CD4-positive, alpha-beta memory T cell (primary cell): Measurements from ENCODE around the gene ARAP1. TPM values are rescaled to one million over a fixed set of nuclear protein-coding genes. Genes with fewer than 3 reads are reported as not detected.

ENCODE experiments used
- CTCF ChIA-PET: fragments of 350-600 bp; sonication (Branson Sonifier 250); formaldehyde crosslinking; loops from one replicate; lab custom pipeline; 2021; ENCODE audit warnings: inconsistent platforms; ENCODE audit not compliant: partially characterized antibody; lab: Charles Lee
- POLR2A ChIA-PET: fragments of 350-600 bp; sonication (Branson Sonifier 250); formaldehyde crosslinking; loops from one replicate; lab custom pipeline; 2021; ENCODE audit not compliant: partially characterized antibody; lab: Charles Lee
- DNase-seq, 5 donors: peaks; one replicate each; pipeline versions ENCODE4 v3.0.0 to v3.0.0-alpha.2; 2020 to 2022; ENCODE audit warnings: mixed read lengths in 1 of 5
- H3K27ac ChIP-seq: one replicate; pipeline ENCODE4 v1.7.0; 2013; ENCODE audit warnings: low read depth, low read length
- H3K27me3 ChIP-seq: 2 replicates; pipeline ENCODE4 v1.7.0; 2013; ENCODE audit warnings: mild to moderate bottlenecking, low read length, moderate library complexity; ENCODE audit not compliant: insufficient read depth
- H3K36me3 ChIP-seq: 2 replicates; pipeline ENCODE4 v1.7.0; 2013; ENCODE audit warnings: mild to moderate bottlenecking, low read length, moderate library complexity; ENCODE audit not compliant: insufficient read depth
- H3K4me1 ChIP-seq: 2 replicates; pipeline ENCODE4 v1.7.0; 2013; ENCODE audit warnings: mild to moderate bottlenecking, low read length, moderate library complexity; ENCODE audit not compliant: insufficient read depth
- H3K4me3 ChIP-seq, 2 donors: one replicate each; pipeline ENCODE4 v1.7.0; 2013; ENCODE audit warnings: low read length in 2 of 2, mild to moderate bottlenecking in 1 of 2
- H3K9me3 ChIP-seq, 2 donors: one replicate each; pipeline ENCODE4 v1.7.0; 2013; ENCODE audit warnings: low read length in 2 of 2, control low read depth in 1 of 2; ENCODE audit not compliant: control insufficient read depth in 1 of 2
- H3K27ac Mint-ChIP-seq, 7 donors: one replicate each; pipeline ENCODE4 v1.8.0; 2020 to 2021; ENCODE audit warnings: mixed read lengths in 7 of 7, mild to moderate bottlenecking in 6 of 7, inconsistent platforms in 3 of 7, moderate library complexity in 3 of 7
- H3K27me3 Mint-ChIP-seq, 2 donors: one replicate each; pipeline ENCODE4 v1.8.0; 2020 to 2021; ENCODE audit warnings: mixed read lengths in 2 of 2
- H3K36me3 Mint-ChIP-seq, 2 donors: one replicate each; pipeline ENCODE4 v1.8.0; 2020 to 2021; ENCODE audit warnings: mixed read lengths in 2 of 2, inconsistent platforms in 1 of 2, mild to moderate bottlenecking in 1 of 2
- H3K4me1 Mint-ChIP-seq, 4 donors: one replicate each; pipeline ENCODE4 v1.8.0; 2020 to 2021; ENCODE audit warnings: mixed read lengths in 4 of 4, mild to moderate bottlenecking in 1 of 4
- H3K4me3 Mint-ChIP-seq, 8 donors: one replicate each; pipeline ENCODE4 v1.8.0; 2020 to 2021; ENCODE audit warnings: mixed read lengths in 8 of 8, mild to moderate bottlenecking in 7 of 8, moderate library complexity in 6 of 8, inconsistent platforms in 3 of 8
- H3K9me3 Mint-ChIP-seq, 8 donors: one replicate each; pipeline ENCODE4 v1.8.0; 2020 to 2021; ENCODE audit warnings: mixed read lengths in 8 of 8, mild to moderate bottlenecking in 5 of 8, inconsistent platforms in 3 of 8, moderate library complexity in 1 of 8
- intact Hi-C: fragments of 100-400 bp; cut with micrococcal nuclease; formaldehyde crosslinking; loops from one replicate; pipeline ENCODE4 v1.15.1; 2023
- polyA plus RNA-seq, 2 donors: library from polyadenylated mRNA; unstranded; fragments of 300-500 nt; fragmentation: Illumina TruSeq; gene quantifications; one replicate each; pipeline ENCODE4 v1.2.3, GENCODE V29; 2021
- total RNA-seq, 2 experiments: library from RNA; stranded (reverse); gene quantifications; one replicate each; pipeline ENCODE4 v1.2.3, GENCODE V29; 2021

ARAP1 gene
- total and polyA plus RNA-seq, 4 experiments from 2014 or later = 9.5 to 157 (median 90.1) TPM

DNA sequence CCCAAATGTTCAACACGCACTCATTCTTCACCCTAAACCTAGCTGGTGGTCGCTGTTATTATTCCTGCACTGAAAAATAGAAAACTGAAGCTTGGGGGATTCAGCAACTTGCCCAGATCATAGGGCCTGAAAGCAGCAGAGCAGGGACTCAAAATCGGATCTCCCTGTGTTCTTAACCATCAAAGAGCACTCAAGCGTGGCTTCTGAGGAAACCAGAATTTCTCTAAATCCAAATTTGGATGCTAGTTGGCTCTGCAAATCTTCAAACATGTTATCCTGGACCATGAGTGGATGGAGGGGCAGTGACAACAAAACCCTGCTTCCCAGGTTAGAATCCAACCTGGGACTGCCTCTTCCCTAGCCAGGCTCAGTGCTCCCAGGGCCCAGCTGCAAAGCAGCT lies 11.6 kb upstream of the ARAP1 start:
- no peak overlapping the region for H3K4me3 Mint-ChIP-seq
- no peak overlapping the region for H3K27ac Mint-ChIP-seq
- H3K36me3 Mint-ChIP-seq = peaks cover 0 to 4% of the 10 kb centered on the region in 2 donors
- H3K36me3 ChIP-seq = no peaks in the 10 kb centered on the region
- intact Hi-C loops = no loop called here
- H3K4me1 Mint-ChIP-seq = peaks cover 8 to 19% (median 13%) of the 10 kb centered on the region in 4 donors
- DNase-seq = no peak
- no peaks in the 10 kb centered on the region for H3K27me3 ChIP-seq
- ChIA-PET CTCF (interaction anchor here (1.4 kb wide), 1 partner anchor 29 kb away, joined by 6 read pairs; no protein-coding TSS in a partner anchor), POLR2A (no interaction called here)
- H3K9me3 Mint-ChIP-seq = no peaks in the 10 kb centered on the region
- no peak overlapping the region for H3K27ac ChIP-seq
- H3K4me1 ChIP-seq = peaks cover 10% of the 10 kb centered on the region
- no peak overlapping the region for H3K4me3 ChIP-seq
- H3K9me3 ChIP-seq = no peaks in the 10 kb centered on the region
- H3K27me3 Mint-ChIP-seq = no peaks in the 10 kb centered on the region

DNA sequence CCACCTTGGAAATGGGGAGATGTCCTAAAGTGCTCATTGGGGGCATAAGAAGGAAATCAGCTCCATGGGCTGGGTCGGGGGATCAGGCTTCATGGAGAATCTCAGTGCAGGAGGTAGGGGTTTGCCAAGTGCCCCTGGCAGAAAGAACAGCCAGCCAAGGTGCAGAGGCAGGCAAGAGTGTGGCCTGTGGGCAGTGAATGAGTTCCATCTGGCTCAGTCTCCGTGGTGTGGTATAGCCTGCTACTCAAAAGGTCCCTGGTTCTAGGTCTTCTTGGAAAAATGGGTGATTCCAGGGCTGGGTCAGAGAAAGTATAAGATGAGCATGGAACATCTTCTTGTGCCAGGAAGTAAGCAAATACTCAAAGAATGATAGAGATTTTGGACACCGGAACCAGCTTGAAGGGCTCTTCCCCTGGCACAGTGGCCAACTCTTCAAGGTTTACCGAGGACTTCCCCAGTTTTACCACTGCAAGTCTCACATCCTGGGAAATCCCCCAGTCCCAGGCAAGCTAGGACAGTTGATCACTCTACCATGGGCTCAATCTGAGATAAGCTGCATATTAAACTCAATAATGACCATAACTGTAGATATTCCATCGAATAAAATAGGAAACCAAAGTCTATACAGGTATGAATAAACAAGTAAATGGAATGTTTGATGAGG lies 10.6 kb upstream of the ARAP1 start:
- ChIA-PET POLR2A (no interaction called here), CTCF (interaction anchor here (1.0 to 1.4 kb wide), 2 partner anchors 15 to 30 kb away, joined by 3 to 6 read pairs; no protein-coding TSS in a partner anchor)
- H3K9me3 Mint-ChIP-seq = no peaks in the 10 kb centered on the region
- intact Hi-C loops = no loop called here
- peaks cover 3 to 13% of the 10 kb centered on the region in 2 donors for H3K36me3 Mint-ChIP-seq
- H3K4me3 ChIP-seq = no peak overlapping the region
- no peaks in the 10 kb centered on the region for H3K9me3 ChIP-seq
- H3K27me3 Mint-ChIP-seq = no peaks in the 10 kb centered on the region
- H3K27me3 ChIP-seq = no peaks in the 10 kb centered on the region
- H3K4me1 ChIP-seq = peaks cover 10% of the 10 kb centered on the region
- no peaks in the 10 kb centered on the region for H3K36me3 ChIP-seq
- H3K27ac Mint-ChIP-seq = peak overlapping the region in 3 of 7 donors; percentile 46 to 68 (median 66)
- peaks cover 8 to 19% (median 12%) of the 10 kb centered on the region in 4 donors for H3K4me1 Mint-ChIP-seq
- peak overlapping the region in 1 of 8 donors; percentile 5 for H3K4me3 Mint-ChIP-seq
- peak in 1 of 5 donors; percentile 53 for DNase-seq
- no peak overlapping the region for H3K27ac ChIP-seq

DNA sequence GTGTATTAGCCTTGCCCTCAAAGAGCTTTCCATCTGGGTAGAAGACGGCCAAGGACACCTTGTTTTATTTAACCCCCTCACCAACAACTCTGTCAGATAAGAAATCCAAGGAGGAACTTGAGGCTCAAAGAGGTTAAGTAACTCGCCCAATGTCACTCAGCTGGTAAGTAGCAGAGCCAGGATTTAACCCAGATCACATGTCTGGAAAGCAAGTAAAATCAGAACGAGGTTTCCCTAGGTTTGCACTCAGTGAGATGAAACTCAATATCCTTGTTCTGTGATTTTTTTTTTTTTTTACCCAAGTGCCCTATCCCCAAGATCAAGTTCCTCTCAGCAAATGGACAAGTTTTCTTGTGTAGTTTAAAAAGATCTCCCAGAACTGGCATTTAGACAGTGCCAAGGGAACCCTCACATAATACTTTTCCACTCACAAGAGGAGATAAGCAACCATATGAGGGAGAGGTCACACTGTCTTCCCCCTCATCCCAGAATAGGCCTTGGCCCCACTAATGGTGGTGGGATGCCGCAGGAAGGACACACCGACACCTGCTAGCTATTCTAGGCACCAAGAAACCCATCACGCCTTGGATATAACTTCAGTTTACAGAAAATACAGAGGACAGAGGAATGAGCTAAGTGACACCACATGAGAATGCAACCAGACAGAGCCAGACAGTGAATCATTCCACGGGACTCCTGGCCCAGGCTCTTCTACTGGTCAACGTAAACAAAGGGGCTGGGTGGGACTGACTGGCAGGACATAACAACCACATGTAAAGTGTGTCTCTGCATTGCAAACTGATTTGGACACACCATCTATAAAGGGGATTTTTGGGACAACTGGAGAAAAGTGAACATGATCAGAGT lies 8.6 kb upstream of the ARAP1 start:
- ChIA-PET POLR2A (no interaction called here), CTCF (no interaction called here)
- Mint-ChIP-seq H3K27ac (no peak overlapping the region), H3K9me3 (no peaks in the 10 kb centered on the region), H3K36me3 (peaks cover 5 to 22% of the 10 kb centered on the region in 2 donors), H3K27me3 (no peaks in the 10 kb centered on the region), H3K4me3 (peak overlapping the region in 1 of 8 donors; percentile 1), H3K4me1 (peaks cover 8 to 19% (median 12%) of the 10 kb centered on the region in 4 donors)
- H3K27me3 ChIP-seq = no peaks in the 10 kb centered on the region
- H3K9me3 ChIP-seq = no peaks in the 10 kb centered on the region
- H3K4me1 ChIP-seq = peaks cover 10% of the 10 kb centered on the region
- no peak overlapping the region for H3K27ac ChIP-seq
- intact Hi-C loops = no loop called here
- DNase-seq = no peak
- no peak overlapping the region for H3K4me3 ChIP-seq
- H3K36me3 ChIP-seq = no peaks in the 10 kb centered on the region

DNA sequence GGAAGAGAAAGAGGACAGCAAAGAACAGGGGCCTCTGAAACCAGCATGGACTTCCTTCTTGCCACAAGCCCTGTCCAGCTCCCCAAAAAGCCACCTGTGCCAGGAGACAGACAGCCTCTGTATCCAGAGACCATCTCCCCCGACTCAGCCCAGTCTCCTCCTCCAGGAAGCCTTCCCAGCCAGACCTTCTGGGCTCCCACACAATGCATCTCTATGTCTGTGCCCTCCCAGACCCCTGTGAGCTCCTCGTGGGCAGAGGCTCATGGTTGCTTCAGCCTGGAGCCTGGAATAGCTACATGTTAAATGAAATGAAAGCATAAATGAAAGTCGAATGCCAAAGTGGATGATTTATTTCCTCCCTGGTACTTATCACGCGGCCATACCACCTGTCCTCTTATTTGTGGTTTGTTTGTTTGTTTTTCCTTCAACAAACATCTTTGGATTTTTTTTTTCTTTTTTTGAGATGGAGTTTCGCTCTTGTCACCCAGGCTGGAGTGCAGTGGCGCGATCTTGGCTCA lies 7.3 kb upstream of the ARAP1 start:
- no peak overlapping the region for H3K4me3 Mint-ChIP-seq
- intact Hi-C loops = no loop called here
- Histone ChIP-seq H3K27me3 (no peaks in the 10 kb centered on the region), H3K4me3 (no peak overlapping the region), H3K36me3 (no peaks in the 10 kb centered on the region), H3K27ac (no peak overlapping the region), H3K9me3 (no peaks in the 10 kb centered on the region), H3K4me1 (peaks cover 10% of the 10 kb centered on the region)
- ChIA-PET POLR2A (no interaction called here), CTCF (no interaction called here)
- H3K36me3 Mint-ChIP-seq = peaks cover 5 to 22% of the 10 kb centered on the region in 2 donors
- H3K27me3 Mint-ChIP-seq = no peaks in the 10 kb centered on the region
- H3K27ac Mint-ChIP-seq = peak overlapping the region in 1 of 7 donors; percentile 56
- H3K9me3 Mint-ChIP-seq = no peaks in the 10 kb centered on the region
- no peak for DNase-seq
- H3K4me1 Mint-ChIP-seq = peaks cover 8 to 19% (median 12%) of the 10 kb centered on the region in 4 donors

DNA sequence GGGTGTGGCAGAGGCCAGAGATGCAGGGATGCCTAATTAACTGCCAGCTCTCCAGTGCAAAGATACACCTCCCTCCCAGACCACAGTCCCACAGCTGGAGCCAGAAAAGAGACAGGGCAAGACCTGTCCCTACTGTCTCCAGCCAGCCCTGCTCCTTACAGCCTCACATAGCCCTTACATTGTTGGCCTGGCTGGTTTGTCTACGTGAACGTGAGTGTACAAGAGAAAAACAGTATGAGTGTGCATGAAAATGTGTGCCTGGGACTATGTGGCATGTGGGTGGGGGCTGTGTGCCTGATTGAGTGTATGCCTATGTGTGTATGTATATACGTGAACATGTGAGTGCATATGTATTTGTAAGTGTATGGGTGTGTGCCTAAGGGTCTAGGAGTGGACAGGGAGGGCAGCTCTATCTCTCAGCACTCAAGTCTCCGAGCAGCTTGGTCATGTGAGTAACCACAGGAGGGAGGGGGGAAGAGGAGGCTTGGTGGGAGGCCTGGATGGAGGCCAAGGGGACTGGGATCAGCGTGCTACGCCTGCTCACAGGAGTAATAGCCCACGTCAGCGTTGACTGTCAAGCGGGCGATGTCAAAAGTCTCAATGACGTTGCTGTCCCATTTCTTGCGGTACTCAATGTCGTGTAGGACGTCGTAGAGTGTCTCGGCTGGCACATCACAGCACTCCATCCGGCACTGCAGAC lies 6.6 kb upstream of the ARAP1 start:
- H3K4me3 Mint-ChIP-seq = no peak overlapping the region
- Histone ChIP-seq H3K9me3 (no peaks in the 10 kb centered on the region), H3K4me1 (peaks cover 10% of the 10 kb centered on the region), H3K4me3 (no peak overlapping the region), H3K27me3 (no peaks in the 10 kb centered on the region), H3K36me3 (no peaks in the 10 kb centered on the region), H3K27ac (no peak overlapping the region)
- H3K9me3 Mint-ChIP-seq = no peaks in the 10 kb centered on the region
- H3K27ac Mint-ChIP-seq = peak overlapping the region in 2 of 7 donors; percentile 21 to 27
- H3K4me1 Mint-ChIP-seq = peaks cover 9 to 17% (median 13%) of the 10 kb centered on the region in 4 donors
- no peak for DNase-seq
- peaks cover 5 to 22% of the 10 kb centered on the region in 2 donors for H3K36me3 Mint-ChIP-seq
- CTCF ChIA-PET = no interaction called here
- POLR2A ChIA-PET = no interaction called here
- H3K27me3 Mint-ChIP-seq = no peaks in the 10 kb centered on the region
- intact Hi-C loops = no loop called here

DNA sequence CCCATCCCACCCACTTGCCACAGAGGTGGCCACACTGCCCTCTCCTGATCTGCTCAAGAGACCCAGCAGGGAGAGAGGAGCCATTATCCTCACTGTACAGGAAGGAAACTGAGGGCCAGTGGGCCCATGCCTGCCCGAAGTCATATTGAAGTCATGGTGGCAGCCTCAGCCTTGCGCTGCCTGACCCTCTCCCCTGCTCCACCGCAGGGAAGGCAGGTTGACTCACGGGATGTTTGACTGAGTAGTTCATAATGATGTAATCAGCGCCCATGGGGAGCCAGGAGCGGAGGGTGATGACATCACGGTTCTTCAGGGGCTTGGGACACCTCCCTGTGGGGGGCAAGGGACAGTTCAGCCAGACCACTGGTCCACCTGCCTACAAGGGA lies 6.1 kb upstream of the ARAP1 start:
- Histone ChIP-seq H3K9me3 (no peaks in the 10 kb centered on the region), H3K27ac (no peak overlapping the region), H3K4me3 (no peak overlapping the region), H3K27me3 (no peaks in the 10 kb centered on the region), H3K36me3 (no peaks in the 10 kb centered on the region), H3K4me1 (peaks cover 10% of the 10 kb centered on the region)
- Mint-ChIP-seq H3K4me1 (peaks cover 6 to 14% (median 10%) of the 10 kb centered on the region in 4 donors), H3K27me3 (no peaks in the 10 kb centered on the region), H3K27ac (no peak overlapping the region), H3K9me3 (no peaks in the 10 kb centered on the region), H3K36me3 (peaks cover 5 to 22% of the 10 kb centered on the region in 2 donors), H3K4me3 (no peak overlapping the region)
- DNase-seq = no peak
- POLR2A ChIA-PET = no interaction called here
- CTCF ChIA-PET = no interaction called here
- intact Hi-C loops = no loop called here
